EH (cell line): ENCODE results near the gene HIPK3.
"Not testable (repeated sequence)": the region's sequence is repeated elsewhere in the genome, so short reads cannot be mapped to it uniquely, and the experiment has no call there.

Source experiments
- DNase-seq: peaks from one replicate; pipeline ENCODE4 v3.0.0-alpha.2; 2015; ENCODE audit warnings: low read depth

HIPK3 gene

DNA sequence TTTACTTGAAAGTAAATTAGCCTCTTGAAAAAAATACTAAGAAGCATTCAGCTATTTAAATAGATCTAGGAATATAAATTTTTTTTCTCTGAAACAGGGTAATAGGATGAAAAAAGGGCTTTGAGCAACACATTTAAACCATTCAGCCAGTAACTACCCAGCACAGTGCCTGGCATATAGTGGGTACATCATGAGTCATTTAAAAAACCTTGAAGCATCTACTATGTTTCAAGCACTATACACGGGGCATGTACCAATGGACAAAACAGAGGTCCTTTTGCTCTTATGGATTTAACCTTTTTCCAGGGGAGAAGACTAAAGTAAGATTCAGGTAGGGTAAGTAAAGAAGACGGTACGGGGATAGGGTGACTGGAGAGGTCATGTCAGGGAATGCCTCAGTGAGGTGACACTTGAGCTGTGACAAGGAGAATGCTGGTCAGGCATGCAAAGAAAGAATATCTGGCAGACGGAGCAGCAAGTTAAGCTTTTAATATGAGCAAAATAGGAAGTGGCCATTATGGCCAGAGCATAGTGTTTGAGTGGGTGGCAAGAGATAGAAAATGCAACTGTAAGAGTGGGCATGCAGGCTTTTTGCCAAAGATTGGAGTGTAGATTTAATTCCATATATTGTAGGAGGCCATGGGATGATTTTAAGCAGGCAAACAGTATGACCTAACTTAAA, 101.1 kb downstream of the HIPK3 start:
- DNase-seq = no peak

- no peak for DNase-seq
Observed at GRCh38 chr11:33360642-33361041, 103.5 kb downstream of the HIPK3 start.

DNA sequence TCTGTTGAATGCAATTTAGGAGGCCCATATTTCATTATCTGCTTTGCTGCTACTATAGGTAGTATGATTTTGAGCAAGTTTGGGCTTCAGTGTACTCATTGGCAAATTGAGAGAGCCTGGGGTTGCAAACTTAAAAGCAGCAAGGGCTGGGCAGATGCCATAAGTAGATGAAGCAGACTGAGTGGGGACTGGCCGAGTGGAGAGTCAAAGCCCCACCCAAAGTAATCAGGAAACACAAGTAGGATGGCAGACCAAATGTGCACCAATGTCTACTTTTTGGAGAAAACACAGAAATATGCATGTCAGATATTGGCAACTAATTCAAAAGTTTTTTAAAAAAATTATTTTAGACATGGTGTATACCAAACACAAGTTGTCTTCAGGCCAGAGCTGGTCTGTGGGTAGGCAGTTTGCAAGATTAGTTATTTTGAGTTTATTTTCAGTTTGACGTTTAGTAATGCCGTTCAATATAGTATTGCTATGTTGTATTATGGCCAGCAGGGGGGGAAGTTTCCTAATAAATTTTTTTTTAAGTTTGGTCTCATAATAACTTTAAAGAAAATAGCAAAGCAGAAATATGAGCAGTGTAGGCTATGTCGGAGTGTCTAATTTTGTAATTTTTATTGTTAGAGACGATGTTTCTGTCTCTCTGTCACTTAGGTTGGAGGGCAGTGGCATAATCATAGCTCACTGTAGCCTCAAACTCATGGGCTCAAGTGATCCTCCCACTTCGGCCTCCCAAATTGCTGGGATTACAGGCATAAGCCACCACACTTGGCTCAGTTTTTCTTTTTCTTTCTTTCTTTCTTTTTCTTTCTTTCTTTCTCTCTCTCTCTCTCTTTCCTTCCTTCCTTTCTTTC, 105.1 kb downstream of the HIPK3 start:
- DNase-seq = peak; percentile 70

DNA sequence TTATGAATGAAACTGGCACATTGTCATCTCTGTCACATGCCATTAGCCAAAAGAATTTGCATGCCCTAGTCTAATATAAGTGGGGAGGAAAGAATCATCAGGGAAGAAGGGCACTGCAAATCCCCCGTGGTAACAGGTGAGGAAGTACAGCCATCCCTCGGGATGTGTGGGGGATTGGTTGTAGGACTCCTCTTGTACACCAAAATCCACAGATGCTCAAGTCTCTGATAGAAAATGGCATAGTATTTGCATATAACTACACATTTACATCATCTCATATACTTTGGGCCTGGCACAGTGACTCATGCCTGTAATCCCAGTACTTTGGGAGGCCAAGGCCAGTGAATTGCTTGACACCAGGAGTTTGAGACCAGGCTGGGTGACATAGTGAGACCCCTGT, 109.7 kb downstream of the HIPK3 start:
- DNase-seq = no peak

DNA sequence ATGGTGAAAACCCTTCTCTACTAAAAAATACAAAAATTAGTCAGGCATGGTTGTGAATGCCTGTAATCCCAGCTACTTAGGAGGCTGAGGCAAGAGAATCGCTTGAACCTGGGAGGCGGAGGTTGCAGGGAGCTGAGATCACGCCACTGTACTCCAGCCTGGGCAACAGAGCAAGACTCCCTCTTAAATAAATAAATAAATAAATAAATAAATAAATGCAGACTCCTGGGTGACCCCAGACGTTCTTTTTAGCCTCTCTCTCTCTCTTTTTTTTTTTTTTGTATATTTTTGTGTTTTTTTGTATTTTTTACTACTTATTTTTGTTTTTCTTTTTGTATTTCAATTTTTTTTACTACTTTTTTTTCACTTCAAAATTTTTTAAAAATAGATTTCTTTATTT, 111.3 kb downstream of the HIPK3 start:
- DNase-seq = not testable (repeated sequence)

- DNase-seq = no peak
Observed at GRCh38 chr11:33368931-33369330, 111.8 kb downstream of the HIPK3 start.

DNA sequence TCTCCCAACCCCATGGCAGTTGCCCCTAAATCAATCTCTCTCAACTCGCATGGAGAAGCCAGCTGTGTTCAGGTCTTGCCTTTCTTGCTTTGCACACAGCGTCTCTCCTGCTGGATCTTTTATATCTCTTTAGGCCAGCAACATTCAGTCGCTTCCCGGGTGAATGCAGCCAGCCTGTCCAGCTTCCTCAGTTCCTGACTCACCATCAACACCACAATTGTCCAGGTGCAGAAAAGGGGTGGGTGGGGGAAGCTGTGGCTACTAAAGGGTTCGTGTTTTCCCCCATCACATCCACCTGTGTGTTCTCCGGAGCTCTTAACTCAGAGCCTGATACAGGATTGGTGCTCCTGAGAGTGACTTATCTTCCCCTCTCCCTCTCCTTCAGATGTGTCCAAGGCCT, 116.5 kb downstream of the HIPK3 start:
- DNase-seq = no peak

- no peak for DNase-seq
Observed at GRCh38 chr11:33375236-33375635, 118.1 kb downstream of the HIPK3 start.

DNA sequence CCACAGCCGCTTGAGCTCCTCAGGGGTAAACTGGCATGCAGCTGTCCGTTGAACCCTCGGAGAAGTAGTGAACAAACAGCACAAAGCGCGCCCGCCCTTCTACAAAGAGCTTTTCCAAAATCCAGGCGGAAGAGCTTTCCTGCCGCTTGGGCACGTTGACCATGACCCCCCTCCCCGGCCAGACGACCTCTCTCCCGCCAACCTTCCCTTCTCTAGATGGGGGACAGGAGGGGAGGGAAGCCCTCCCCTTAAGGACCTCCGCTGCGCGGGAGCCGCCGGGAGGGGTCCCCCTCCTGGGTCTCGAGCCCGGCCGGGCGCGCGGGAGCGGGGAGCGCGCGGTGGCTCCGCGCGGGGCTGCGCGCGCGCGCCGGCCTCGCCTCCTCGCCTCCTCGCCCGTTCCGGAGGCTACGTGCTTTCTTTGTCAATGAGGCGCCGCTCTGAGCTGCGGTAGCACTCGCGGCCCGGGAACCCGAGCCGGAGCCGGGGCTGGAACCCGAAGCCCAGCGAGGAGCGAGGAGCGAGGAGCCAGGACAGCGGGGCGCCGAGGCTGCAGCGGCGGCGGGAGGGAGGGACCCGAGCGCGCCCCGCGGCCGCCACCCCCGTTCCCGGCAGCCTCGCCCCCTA, 118.6 kb downstream of the HIPK3 start, which contains the start of gene KIAA1549L:
Gene KIAA1549L, plus strand, starts transcription at position 421 of the 624 bp plus-strand sequence.
- peak; percentile 52 for DNase-seq

GRCh38 chr11:33376331-33377310, 119.4 kb downstream of the HIPK3 start:
- DNase-seq = peak; percentile 51

DNA sequence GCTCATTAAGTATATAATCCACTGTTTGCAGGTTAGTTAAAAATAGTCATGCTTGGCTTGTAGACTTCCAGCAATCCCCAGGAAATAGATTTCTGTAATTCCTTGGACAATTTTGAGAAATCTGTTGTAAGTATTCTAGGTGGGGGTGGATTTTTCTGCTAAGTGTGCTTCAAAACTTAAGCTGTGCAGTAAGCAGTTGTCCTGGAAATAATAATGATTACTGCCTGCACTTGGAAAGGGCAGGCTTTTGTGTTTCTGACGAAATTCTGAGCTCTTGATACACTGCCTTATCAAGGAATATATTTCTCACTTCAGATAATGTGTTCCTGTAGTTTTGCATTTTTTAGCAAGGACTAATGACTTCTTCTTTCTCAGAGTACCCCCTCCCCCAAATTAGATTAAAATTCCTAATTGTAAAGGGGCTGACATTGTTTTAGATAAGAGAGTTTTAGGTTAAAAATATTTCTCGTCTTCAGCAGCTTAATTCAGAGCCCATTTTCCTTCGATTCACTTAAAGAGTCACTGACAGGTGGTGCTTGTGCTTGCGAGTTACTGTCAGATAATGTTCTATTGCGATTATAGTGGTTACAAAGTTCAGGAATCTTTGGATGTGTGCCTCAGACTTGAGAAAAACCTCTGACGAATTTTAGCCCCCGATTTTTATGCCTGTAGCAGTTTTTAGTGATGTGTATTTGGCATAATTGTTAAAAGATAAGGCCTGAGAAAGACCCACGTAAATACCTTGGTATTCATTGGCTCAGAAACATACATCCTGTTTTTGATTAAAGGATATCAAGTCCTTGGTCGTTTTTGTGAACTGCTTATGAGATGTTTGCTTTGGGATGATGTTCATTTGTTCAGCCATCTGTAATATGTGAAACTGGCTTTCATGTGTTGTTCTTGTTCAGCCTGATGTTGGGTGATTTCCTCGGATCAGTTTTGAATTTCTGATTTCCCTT, 120.5 kb downstream of the HIPK3 start:
- peak; percentile 63 for DNase-seq

GRCh38 chr11:33379947-33380346, 122.8 kb downstream of the HIPK3 start:
- no peak for DNase-seq

GRCh38 chr11:33383075-33383919, 126.1 kb downstream of the HIPK3 start:
- peak; percentile 23 for DNase-seq

DNA sequence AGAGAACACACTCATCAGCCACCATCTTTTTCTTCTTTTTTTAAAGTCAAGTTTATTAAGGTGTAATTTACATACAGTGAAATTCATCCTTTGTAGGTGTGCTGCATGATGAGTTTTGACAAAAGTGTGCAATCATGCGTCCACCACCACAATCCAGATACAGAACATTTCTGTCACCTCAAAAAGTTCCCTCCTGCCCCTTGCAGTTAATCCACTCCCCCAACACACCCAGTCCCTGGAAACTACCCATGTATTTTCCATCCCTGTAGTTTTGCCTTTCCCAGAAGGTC, 126.7 kb downstream of the HIPK3 start:
- DNase-seq = no peak

GRCh38 chr11:33384220-33384619, 127.0 kb downstream of the HIPK3 start:
- DNase-seq = no peak

DNA sequence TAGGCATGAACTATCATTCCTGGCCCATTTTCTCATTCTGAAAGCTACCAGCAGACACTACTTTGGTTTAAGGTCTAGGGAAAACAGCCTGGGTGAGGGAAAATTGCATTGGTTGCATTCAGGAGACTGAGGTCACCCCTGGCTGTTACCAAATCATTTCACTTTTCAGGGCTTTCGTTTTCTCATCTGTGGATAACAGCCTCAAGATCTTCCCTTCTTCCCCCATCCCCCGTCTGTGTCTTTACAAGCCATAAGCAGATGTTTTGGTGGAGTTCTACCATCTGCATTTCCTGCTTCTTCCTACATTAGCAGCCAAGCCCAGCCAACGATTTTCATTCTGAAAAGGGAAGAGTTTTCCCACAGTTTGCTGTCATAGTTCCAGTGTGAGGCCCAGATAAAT, 130.4 kb downstream of the HIPK3 start:
- DNase-seq = peak; percentile 52

GRCh38 chr11:33387996-33388395, 130.8 kb downstream of the HIPK3 start:
- DNase-seq = no peak

- no peak for DNase-seq
Observed at GRCh38 chr11:33388793-33389525, 131.8 kb downstream of the HIPK3 start.

GRCh38 chr11:33389635-33390034, 132.5 kb downstream of the HIPK3 start:
- no peak for DNase-seq
